Measurements from ENCODE around the gene HAUS7. TPM values are rescaled to one million over a fixed set of nuclear protein-coding genes. Genes with fewer than 3 reads are reported as not detected.
A peak's percentile ranks its signal among the peaks of the same experiment; 100 is the strongest.

Gene HAUS7
- total RNA-seq, 1 donor from 2014 or later = 14.5 TPM

GRCh38 chrX:153498453-153498852, 28.1 kb upstream of the HAUS7 start:
- no peak for DNase-seq

GRCh38 chrX:153496590-153496959, 26.2 kb upstream of the HAUS7 start:
- no peak for DNase-seq

GRCh38 chrX:153495903-153496589, 25.7 kb upstream of the HAUS7 start:
- no peak for DNase-seq

GRCh38 chrX:153495362-153495751, 25.0 kb upstream of the HAUS7 start:
- DNase-seq = peak; percentile 31

- DNase-seq = peak; percentile 71
Measured at GRCh38 chrX:153494541-153495361, 24.4 kb upstream of the HAUS7 start, which contains the start of gene BGN. Gene BGN, plus strand, starts transcription at chrX:153494980. Its CDS starts 9,652 bp downstream, at chrX:153504632.

- DNase-seq = no peak
Measured at GRCh38 chrX:153494061-153494460, 23.7 kb upstream of the HAUS7 start.

- no peak for DNase-seq
Measured at GRCh38 chrX:153493085-153493484, 22.7 kb upstream of the HAUS7 start.

- DNase-seq = no peak
Measured at GRCh38 chrX:153492543-153492942, 22.2 kb upstream of the HAUS7 start.

- DNase-seq = peak; percentile 48
Measured at GRCh38 chrX:153491918-153492317, 21.5 kb upstream of the HAUS7 start.

- DNase-seq = peak; percentile 28
Measured at GRCh38 chrX:153491351-153491914, 21.1 kb upstream of the HAUS7 start.

GRCh38 chrX:153490217-153490930, 20.0 kb upstream of the HAUS7 start:
- DNase-seq = no peak

- DNase-seq = peak; percentile 85
Measured at GRCh38 chrX:153488231-153488914, 18.0 kb upstream of the HAUS7 start.

- peak; percentile 36 for DNase-seq
Measured at GRCh38 chrX:153487590-153488071, 17.3 kb upstream of the HAUS7 start.

GRCh38 chrX:153486171-153486570, 15.8 kb upstream of the HAUS7 start:
- DNase-seq = no peak

- no peak for DNase-seq
Measured at GRCh38 chrX:153485396-153486080, 15.2 kb upstream of the HAUS7 start.

- DNase-seq = no peak
Measured at GRCh38 chrX:153482376-153483015, 12.1 kb upstream of the HAUS7 start.

GRCh38 chrX:153481043-153481442, 10.7 kb upstream of the HAUS7 start:
- DNase-seq = no peak

- no peak for DNase-seq
Measured at GRCh38 chrX:153478746-153479145, 8.4 kb upstream of the HAUS7 start.

GRCh38 chrX:153477901-153478300, 7.5 kb upstream of the HAUS7 start:
- no peak for DNase-seq

- no peak for DNase-seq
Measured at GRCh38 chrX:153477364-153477857, 7.0 kb upstream of the HAUS7 start.
